HG03558 (cell line): ENCODE measurements around the gene UGT1A9.
"Not testable (repeated sequence)": the region's sequence is repeated elsewhere in the genome, so short reads cannot be mapped to it uniquely, and the experiment has no call there.

Experiments used
- ATAC-seq: cut with Tn5 transposase; IDR thresholded peaks from one replicate; pipeline ENCODE4 v1.9.1; 2021; ENCODE audit warnings: moderate number of reproducible peaks; ENCODE audit not compliant: unreplicated experiment; ENCODE audit errors: extremely low read depth

Gene UGT1A9

DNA sequence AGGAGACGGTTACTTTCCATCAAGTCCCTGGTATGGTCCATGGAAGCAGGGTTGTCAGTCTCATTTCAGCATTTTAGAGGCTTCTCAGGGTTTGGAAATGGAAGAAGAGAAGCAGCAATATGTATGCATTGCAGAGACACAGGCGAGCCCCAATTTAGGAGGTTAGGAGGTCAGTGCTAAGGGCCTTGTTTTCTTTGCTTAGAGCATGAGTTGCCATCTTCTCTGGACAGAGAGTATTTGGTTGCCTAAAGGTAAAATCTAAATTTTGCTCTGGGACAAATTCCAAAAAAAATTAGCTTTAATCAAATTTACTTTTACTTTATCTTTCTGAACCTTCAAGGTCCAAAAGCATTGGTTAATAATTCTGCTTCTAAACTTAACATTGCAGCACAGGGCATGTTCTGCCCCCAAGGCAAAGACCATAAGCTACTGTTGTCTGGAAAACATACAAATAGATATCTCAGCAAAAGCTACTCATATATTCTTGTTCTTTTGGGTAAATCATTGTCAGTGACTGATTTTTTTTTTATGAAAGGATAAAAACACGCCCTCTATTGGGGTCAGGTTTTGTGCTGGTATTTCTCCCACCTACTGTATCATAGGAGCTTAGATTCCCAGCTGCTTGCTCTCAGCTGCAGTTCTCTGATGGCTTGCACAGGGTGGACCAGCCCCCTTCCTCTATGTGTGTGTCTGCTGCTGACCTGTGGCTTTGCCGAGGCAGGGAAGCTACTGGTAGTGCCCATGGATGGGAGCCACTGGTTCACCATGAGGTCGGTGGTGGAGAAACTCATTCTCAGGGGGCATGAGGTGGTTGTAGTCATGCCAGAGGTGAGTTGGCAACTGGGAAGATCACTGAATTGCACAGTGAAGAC, at the start of gene UGT1A9:
UGT1A9 (plus strand) TSS at position 609 of the 872 bp plus-strand sequence; CDS start at position 646, 37 bp downstream.
- ATAC-seq, result no peak

DNA sequence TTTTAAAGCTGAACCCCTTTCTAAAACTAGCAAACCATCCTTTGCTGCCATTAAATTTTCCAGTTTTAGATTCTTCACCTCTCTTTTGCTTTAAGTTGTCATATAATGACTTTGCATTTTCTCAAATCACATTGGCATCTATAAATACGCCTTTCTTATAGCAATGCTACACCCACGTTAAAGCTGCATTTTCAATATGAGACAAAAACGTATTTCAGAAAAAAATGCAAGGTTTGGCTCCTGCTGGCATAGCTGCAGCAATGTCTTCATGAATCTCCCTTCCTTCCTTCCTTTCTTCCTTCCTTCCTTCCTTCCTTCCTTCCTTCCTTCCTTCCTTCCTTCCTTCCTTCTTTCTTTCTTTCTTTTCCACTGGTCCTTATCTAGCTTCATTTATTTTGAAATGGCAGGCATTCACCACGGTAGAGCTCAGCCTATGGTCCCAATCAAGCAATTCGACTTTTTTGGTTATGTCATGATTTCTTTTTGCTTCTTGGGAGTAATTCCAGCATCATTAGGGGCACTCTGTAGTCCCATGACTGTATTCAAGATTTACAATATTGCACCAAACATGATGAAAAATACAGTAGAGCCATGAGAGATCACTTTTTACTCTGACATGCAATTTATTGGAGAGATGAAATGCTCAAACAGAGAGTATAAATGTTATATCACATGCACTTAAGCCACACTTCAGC, 44.2 kb upstream of the UGT1A9 start:
- no peak for ATAC-seq

DNA sequence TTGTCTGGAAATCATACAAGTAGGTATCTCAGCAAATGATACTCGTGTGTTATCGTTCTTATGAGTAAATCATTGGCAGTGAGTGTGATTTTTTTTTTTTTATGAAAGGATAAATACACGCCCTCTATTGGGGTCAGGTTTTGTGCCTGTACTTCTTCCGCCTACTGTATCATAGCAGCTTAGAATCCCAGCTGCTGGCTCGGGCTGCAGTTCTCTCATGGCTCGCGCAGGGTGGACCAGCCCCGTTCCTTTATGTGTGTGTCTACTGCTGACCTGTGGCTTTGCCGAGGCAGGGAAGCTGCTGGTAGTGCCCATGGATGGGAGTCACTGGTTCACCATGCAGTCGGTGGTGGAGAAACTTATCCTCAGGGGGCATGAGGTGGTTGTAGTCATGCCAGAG, 35.4 kb upstream of the UGT1A9 start, which contains the start of gene UGT1A10:
UGT1A10 (plus strand) TSS at position 143 of the 400 bp plus-strand sequence; CDS start at position 218, 75 bp downstream.
- not testable (repeated sequence) for ATAC-seq

DNA sequence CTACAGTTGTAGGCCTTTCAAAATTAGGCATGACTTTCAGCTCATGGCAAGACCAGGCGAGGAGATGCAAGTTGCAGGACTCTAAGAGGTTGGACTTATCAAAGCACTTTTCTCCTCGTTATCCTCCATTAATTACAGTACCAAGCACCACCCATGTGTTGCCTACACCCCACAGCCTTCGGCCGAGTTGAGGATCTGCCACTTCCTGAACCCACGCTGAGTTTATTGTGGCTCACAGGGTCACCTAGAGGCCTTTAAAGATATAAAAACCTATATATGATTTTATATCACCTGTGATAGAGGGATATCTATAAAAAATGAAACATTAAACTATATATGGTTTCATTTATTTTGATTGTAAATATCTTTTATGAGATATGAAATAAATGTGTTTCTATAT, 32.9 kb upstream of the UGT1A9 start:
- ATAC-seq, result no peak

DNA sequence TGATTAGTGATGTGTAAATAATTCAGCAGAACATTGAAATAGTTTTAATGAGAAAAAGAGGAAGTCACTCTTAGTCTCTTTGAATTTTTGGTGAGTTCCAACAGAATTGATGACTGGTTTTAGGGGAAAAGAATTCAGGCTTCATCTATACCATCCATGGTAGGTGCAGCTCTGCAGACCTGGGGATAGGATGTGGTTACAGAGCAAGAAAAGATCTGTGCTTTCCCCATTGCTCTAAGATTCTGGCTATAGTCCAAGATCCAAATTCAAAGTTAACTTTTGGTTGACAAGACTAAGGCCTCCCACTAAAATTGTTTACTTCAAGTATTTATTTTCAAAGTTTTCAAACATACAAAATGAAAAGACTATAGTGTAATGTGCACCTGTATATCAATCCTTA, 31.8 kb upstream of the UGT1A9 start:
- no peak for ATAC-seq

DNA sequence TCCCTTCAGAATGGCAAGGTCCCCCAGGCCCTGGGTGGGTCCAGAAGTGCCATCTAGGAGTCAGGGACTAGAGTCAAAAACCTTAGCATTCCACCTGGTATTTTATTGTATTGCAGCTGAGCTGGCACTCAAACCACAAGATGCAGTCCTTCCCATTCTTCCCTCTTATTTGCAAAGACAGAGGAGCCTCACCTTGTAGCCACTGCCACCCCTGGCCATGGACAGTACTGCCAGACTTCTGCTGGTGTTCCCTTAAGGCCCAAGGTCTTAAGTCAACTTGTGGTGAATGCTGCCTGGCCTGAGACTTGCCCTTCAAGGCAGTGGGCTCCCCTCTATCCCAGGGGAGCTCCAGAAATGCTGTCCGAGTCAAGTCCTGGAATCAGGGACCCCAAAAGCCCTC, 28.6 kb upstream of the UGT1A9 start:
- no peak for ATAC-seq

DNA sequence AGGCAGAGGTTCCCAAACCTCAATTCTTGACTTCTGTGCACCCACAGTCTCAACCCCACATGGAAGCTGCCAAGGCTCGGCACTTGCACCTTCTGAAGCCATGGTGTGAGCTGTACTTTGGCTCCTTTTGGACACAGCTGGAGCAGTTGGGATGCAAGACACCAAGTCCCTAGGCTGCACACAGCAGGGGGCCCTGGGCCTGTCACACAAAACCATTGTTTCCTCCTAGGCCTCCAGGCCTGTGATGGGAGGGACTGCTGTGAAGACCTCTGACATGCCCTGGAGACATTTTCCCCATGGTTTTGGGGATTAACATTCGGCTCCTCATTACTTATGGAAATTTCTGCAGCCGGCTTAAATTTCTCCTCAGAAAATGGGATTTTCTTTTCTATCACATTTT, 25.7 kb upstream of the UGT1A9 start:
- ATAC-seq, result not testable (repeated sequence)

DNA sequence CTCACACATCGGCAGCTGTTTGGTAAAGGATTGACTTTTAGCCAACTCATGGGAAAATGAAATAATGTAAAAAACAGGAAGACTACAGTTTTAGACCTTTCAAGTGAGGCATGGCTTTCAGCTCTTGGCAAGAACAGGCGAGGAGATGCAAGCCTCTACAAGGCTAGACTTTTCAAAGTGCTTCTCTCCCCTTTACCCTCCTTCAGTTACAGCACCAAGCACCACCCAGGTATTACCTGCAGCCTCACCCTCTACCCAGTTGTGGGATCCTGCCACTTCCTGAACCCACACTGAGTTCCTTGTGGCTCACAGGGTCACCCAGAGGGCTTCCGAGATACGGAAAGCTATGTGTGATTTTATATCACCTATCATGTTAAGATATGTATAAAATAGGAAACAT, 20.7 kb upstream of the UGT1A9 start:
- ATAC-seq, result no peak

DNA sequence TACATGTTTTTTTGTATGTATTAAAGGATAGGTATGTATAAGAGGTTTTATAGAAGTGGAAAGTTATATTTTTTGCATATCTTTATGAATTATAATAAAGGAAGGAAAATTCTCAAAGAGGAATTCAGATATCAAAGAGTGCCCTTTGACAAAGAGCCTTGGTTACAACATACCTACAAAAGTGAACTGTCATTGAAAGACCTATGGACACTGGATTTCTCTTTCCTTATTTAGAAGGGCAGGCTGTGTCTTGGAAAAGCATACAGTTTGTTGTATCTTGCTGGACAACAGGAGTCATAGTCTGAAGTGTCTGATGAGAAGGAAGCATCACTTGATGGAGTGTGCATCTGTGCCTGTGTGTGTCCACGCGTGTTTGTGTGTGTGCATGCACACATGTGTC, 20.3 kb upstream of the UGT1A9 start:
- no peak for ATAC-seq

DNA sequence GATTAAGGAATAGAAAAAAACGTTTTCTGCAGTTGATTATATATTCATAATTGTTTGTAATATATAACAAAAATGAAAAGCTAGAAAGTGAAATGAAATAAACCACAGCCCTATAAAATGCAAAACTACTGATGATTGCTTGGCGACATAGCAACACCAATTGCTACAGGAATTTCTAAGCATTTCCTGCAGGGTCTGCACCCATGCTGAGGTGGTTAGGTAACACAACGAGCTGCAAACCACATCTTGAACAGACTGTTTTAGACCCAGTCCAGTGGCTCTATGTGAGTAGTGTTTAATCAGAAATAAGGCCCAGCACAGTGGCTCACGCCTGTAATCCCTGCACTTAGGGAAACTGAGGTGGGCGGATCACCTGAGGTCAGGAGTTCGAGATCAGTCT, 17.2 kb upstream of the UGT1A9 start:
- no peak for ATAC-seq

DNA sequence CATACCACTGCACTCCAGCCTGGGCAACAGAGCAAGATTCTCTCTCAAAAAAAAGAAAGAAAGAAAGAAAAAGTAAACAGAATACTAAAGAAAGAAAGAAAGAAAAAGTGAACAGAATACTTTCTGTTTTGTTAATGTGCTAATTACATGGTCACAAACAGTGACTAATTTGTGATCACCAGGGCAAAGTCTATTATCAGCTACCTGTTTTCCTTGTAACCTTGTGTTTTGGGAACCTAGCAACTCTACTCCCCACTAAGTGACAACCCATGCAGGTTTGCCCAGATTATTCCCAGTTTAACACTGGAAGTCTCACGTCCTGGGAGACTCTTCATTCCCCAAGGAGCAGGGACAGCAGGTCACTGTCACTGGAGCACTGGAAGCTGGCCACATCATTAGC, 16.7 kb upstream of the UGT1A9 start:
- ATAC-seq, result no peak

DNA sequence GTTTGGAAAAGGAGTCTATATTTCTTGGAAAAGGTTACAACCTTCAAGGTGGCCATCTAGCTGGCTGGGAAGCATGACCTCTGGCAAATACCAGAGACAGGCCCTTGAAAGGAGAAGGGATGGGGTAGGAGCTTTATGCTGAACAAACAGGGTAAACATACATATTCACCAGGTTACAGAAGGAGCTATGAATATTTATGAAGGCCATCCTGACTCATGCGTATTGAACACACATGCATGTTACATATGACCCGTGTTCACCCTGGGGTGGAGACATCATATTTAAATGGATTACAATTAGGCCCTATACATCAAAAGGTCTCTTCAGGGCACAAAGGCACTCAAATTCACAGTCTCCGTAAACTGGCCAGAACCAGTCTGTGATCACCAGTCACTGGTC, 15.8 kb upstream of the UGT1A9 start:
- not testable (repeated sequence) for ATAC-seq

DNA sequence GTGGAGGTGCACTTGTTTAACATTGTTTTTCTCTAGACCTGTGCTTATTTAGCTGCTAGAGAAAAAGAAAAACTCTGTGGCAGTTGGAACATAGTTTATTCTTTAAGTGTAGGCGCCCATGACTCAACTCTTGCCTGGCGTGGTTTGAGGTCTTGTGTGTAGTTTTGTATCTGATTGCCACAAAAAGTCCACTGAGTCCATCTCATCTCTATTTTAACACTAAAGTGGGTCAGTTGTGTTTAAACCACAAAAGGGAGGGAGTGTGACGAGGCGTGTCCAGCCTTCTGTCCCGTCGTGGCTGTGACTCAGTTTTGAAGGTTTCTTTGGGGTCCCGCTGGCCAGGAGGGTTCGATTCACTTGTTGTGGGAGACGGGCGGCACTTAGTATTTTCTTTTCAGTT, 15.3 kb upstream of the UGT1A9 start:
- ATAC-seq, result no peak

DNA sequence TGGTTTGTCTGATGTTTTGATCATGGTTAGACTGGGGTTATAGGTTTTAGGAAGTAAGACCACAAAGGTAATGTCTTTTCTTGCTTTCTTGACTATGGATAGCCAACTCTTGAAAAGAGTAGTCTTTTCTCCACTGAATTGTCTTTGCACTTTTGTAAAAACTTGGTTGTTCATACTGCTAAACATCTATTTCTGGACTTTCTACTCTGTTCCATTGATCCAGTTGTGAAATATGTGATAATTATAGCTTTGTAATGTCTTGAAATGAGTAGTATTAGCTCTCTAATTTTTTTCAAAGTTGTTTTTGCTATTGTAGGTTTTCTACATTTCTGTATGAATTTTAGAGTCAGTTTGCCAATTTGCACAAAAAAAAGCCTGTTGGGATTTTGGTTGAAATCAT, 13.1 kb upstream of the UGT1A9 start:
- no peak for ATAC-seq

DNA sequence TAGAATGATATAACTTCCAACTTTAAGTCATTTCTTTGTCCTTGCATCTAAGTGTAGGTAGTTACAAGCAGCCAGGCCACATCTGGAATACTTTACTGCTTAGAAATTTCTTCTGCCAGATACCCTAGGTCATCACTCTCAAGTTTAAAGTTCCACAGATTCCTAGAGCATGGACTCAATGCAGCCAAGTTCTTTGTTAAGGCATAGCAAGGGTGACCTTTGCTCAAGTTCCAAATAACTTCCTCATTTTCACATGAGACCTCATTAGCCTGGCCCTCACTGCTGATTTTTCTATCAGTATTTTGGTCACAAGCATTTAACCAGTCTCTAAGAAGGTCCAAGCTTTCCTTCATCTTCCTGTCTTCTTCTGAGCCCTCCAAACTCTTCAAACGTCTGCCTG, 7.8 kb upstream of the UGT1A9 start:
- no peak for ATAC-seq

DNA sequence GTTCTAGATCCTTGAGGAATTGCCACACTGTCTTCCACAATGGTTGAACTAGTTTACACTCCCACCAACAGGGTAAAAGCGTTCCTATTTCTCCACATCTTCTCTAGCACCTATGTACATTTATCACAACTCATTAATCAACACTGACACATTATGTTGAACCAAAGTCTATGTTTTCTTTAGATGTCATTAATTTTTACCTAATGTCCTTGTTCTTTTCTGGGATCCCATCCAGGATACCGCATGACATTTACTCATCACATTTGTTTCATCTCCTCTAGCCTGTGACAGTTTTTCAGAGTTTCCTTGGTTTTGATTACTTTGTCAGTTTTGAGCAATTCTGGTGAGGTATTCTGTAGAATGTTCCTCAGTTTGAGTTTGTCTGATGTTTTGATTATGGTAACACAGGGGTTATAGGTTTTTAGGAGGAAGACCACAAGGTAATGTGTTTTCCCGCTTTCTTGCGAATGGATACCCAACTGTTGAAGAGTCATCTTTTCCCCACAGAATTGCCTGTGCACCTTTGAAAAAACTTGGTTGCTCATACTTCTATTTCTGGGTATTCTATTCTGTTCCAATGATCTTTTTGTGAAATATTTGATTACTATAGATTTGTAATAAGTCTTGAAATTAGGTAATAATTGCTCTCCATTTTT, 3.0 kb upstream of the UGT1A9 start:
- no peak for ATAC-seq

DNA sequence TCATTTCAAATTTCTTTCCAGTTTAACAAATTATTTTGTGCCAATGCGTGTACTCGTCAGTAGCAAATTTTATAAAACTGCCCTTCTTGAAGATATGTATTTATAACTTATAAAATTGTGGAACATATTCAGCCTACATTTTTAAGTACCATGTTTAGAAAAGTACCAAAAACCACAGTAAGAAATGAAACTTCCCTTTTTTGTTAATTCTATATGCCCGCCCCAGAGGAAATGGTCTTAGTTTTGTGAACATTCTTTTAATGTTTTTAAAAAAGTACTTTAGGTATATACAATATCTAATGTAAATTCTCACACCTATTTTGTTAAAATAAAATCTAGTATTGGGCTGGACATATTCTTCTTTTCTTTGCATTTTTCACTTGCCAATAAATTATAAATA, 1.2 kb downstream of the UGT1A9 start:
- ATAC-seq, result no peak

DNA sequence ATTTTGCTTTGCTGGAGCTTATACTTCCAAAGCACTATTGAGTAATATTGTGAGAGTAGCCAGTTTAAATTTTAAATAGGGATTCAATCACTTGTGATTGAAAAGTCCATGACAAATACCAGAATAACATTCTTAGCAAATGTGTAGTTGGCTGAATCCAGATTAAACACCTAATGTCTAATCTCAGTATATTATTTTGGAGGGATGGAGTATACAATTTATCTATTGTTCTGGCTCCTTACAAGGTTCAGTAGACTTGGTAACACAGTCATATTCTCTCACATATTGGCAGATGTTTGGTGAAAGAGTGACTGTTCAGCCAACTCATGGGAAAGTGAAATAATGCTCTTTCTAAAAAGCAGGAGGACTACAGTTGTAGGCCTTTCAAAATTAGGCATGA, 2.2 kb downstream of the UGT1A9 start:
- ATAC-seq, result no peak

DNA sequence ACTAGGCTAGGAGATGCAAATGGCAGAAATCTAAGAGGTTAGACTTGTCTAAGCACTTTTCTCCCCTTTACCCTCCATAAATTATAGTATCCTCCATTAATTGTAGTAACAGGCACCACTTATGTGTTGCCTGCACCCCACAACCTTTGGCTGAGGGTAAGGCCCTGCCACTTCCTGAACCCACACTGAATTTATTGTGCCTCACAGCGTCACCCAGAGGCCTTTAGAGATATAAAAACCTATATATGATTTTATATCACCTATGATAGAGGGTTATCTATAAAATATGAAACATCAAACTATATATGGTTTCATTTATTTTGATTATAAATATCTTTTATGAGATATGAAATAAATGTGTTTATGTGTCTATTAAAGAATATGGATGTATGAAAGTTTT, 2.6 kb downstream of the UGT1A9 start:
- no peak for ATAC-seq

DNA sequence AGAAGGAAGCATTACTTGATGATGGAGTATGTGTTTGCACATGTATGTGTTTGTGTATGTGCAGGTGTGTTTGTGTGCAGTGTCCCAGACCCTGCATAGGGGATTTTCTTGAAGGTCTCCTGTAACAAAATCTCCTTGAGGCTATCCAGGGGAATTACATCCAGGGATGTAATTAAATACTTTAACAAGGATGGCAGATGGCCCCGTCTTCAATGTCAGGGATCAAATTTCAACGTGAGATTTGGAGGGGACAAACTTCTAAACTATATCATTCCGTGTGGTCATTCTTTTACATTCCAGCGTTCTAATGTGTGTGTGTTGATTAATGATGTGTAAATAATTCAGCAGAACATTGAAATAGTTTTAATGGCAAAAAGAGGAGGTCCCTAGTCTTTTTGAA, 3.3 kb downstream of the UGT1A9 start:
- ATAC-seq, result no peak

DNA sequence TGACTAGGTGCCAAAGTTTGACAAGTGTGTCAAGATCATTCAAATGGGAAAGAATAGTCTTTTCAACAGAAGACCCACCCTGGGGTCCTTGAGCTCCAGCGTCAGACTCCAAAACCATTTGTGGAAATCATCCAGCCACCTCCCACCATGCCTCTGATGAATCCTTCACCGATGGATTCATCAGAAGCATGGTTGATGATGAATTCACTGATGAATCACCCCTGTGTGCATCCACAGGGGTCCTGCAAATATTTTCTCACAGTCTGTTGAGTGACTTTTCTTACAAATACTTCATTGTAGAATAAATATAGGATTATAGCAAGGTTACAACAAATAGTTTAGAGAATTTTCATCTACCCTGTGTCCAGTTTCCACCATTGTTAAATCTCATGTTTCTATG, 4.3 kb downstream of the UGT1A9 start:
- no peak for ATAC-seq
